ENCODE results near the gene IGF2R. TPM values are rescaled to one million over a fixed set of nuclear protein-coding genes. Genes with fewer than 3 reads are reported as not detected.
"Not testable (repeated sequence)": the region's sequence is repeated elsewhere in the genome, so short reads cannot be mapped to it uniquely, and the experiment has no call there.

Gene IGF2R
- polyA plus RNA-seq, 12 donors = 74.0 to 149 (median 125) TPM; not detected in 1

DNA sequence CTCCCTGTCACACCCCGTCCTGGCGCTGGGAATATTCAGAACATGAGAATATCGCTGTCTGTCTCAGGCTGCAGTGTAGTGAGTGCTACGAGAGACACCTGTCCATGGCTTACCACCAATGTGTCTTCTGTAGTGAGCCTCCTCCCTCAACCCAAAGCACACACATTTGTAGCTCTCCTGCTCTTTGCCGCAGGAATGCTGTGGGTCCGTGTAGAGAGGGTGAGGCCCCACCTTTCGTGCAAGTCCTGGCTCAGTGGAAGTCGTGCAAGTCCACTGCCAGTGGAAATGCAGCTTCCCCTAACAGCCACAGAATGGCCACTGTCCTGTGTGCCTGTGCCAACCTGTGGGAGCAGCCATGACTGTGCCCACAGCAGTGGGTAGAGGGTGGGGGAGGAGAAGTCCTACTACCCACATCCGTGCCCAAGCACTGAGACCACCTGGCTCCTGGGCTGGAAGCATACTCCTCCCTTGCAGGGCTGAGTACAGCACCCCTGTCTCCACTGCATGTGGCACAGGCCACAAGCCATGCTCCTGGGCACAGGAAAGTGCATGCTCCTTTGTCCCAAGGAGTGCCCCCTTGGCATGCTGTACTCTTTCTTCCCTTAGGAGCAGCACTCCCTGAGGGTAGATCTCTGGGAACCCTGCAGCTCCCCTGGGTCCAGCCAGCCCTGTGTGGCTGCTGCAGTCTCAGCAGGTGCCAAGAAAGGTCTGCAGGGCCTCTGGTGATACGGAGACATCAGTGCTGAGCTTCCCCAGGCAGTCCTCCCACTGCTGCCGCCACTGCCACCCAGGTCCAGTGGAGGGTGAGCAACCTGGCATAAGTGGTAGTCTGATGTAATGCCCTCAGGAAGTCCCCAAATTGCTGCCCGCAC, 28.0 kb downstream of the IGF2R start:
- DNase-seq = no peak

DNA sequence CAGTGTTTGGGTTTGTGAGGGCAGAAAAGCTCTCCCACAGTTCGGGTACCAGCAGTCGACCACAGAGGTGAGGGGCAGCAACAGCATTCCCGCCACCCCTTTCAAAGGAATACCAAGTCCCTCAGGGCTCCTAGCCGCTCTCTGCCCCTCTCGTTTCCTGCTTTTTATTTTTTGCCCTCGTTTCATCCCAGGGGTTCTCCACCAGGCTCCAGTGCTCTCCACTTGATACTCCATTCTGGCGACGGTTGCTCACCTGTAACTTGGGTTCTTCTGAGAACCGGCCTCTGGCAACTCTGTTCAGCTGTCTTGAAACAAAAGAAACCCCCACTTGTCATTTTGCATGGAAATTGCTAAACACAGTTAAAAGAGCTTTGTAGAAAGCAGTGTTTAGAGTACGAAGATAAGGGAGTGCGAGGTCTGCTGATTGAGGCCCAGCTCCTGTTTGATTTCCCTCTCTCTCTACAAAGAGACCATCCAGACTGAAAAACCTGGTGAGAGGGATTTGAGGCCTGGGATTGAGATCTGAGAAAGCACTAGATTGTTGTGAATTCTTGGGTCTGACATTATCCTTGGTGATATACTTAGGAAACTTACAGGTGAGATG, 28.7 kb downstream of the IGF2R start:
- DNase-seq = no peak

DNA sequence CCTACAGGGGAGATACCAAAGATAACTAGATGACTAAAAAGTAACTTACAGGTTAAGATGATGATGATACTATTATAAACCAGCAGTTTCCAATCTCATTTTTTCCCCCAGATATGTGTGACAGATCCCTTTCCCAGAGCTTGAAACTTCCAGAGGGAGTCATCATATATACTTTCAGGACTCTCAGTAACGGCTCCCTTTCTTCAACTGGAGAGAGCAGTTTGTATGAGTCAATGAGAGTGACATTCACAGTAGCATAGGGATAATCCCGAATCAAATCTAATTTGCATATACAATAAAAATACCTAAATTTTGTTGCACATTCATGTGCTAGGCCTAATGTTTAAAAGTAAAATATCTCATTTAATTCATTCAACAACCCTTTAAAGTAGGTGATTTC, 29.7 kb downstream of the IGF2R start:
- DNase-seq = no peak

DNA sequence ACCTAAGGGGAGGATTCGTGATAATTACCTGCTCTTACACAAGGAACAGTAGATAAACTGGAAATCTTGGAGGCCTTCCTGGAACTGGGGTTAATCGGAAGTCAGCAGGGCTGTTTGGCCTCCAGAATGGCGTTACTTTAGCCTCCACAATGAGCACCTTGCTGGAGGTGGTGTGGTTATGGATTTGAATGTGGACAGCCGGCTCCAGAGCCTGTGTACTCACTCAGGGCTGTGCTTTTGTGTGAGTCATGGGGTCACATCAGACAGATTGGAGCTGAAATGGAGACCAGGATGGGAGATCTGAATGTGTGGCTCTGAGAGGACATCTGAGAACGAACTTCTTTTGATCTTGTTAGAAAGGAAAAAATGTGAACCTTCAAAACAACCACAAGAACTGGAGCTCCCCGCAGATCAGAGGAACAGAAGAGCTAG, 30.4 kb downstream of the IGF2R start:
- DNase-seq = no peak

DNA sequence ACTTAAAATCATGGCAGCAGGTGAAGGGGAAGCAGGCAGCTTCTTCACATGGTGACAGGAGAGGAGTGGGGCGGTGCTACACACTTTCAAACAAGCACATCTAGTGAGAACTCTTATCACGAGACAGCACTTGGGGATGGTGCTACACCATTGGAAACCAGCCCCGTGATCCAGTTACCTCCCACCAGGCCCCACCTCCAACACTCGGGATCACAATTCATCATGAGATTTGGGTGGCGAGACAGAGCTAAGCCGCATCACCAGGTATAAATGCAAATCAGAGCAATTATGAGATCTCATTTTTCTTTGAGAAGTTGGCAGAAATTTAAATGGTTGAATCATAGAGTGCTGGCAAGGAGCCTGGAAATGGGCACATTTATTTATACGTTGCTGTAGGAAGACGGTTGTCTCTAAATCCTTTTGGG, 31.4 kb downstream of the IGF2R start:
- DNase-seq = no peak

DNA sequence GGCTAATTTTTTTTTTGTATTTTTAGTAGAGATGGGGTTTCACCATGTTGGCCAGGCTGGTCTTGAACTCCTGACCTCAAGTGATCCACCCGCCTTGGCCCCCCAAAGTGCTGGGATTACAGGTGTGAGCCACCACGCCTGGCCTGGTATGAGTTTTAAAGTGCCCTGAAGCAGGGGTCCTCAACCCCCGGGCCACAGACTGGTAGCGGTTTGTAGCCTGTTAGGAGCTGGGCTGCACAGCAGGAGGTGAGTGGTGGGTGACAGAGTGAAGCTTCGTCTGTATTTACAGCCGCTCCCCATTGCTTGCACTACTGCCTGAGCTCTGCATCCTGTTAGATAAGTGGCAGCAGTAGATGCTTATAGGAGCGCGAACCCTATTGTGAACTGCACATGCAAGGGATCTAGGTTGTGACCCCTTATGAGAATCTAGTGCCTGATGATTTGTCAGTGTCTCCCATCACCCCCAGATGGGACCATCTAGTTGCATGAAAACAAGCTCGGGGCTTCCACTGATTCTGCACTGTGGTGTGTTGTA, 32.1 kb downstream of the IGF2R start:
- DNase-seq = not testable (repeated sequence)

DNA sequence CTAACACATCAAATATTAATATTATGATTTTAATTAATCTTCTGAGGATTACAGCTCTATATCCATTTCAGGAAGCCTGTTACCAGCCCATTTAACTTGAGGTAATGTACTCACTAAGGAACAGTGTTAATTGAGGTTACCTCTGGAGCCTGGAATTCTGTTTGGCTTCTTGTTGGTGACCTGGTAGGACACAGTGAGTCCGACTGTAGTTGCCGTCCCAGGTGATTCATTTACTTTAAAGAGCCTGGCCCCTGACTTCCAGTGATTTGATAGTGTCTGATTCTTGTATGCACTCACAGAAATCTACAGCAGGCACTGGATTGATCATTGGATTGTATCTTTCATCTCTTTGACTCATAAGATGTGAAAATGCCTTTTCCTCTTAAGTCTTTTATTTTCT, 34.0 kb downstream of the IGF2R start:
- no peak for DNase-seq

DNA sequence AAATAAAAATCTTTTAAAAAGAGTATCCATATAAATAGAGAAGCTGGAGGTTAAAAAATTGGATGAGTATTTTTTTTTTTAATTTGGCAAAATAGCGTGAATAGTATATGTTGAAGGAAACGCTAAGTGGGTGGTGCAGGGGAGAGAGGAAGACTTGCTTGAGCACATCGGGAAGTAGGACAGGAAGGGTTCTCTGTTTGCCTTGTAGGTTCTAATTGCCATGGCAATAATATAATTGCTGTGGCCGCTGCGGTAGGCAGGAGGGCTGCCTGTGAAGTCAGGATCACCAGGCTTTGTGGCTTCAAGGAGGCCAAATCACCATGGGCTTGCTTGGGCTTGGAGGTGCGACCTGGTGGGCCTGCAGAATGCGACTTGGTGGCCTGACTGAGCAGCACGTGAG, 35.1 kb downstream of the IGF2R start:
- DNase-seq = no peak

DNA sequence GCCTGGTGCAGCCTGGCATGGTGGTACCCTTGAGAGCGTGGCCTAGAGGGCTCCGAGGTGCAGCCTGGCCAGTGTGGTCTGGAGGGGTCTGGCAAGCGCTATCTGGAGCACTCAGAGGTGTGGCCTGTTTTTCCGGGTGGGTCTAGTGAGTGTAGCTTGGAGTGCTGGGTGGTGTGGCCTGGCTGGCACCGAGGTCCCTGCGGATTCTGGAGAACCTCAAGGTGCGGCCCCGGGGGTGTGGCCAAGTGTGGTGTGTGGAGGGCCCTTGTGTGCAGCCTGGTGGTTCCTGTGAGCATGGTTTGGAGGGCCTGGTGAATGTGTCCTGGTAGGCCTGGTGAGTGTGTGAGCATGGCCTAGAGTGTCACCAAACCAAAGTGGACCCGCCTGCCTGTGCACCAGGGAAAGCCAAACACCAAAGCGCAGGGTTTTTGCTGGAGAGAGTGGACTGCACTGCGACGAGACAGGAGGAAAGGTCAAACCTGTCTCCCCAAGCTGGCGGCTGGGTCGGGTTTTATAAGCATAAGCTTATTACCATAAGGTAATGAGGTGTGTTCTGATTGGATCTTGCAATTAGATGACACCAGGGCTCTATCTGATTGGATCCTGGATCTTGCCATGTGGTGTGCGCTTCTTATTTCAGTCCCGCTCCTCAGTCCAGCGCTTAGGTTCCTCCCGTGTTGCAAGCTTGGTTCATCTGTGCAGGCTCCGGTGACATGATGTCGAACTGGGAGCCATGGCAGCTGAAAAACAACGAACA, 35.7 kb downstream of the IGF2R start:
- no peak for DNase-seq

DNA sequence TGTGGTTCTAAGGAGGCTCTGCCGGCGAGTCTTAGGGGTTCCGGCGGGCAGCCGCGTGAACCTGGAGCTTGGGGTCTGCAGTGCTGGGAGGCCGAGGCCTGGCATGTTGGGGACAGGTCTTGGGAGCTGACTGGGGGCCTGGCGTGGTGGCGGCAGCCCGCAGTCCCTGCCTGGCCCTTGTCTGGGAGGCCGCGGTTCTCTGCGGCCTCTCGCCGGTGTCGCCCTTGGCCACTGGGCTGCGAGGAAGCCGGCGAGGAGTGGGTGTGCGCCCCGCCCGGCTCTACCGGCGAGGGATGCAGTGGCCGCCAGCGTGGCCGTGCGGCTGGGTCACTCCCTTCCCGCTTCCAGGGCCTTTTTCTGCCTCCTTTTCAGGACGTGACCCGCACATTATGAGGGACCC, 36.3 kb downstream of the IGF2R start:
- DNase-seq = no peak

DNA sequence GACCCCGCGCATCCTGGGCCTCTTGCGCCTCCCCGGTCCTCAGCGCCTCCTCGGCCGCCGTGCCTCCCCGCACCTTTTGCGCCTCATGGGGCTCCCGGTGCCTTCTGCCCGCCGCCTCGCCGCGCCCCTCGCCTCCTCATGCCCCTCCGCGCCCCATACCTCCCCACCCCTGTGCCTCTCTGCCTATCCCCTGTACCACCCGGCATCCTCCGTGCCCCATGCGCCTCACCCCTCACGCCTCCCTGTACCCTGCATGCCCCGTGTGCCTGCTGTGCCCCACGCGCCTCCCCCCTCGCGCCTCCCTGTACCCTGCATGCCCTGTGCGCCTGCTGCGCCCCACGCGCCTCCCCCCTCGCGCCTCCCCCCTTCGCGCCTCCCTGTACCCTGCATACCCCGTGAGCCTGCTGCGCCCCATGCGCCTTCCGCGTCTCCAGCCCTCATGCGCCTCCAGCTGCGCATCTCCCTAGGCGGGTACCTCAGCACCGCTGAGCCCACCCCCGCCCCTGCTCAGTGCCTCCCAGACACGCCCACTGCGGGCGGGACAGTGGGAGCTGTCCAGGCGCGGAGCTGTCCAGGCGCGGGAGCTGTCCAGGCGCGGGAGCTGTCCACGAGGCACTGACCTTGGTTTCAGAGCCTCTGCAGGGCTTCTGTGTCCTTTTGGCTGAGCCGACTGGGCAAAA, 37.1 kb downstream of the IGF2R start:
- DNase-seq = peak; percentile 71

DNA sequence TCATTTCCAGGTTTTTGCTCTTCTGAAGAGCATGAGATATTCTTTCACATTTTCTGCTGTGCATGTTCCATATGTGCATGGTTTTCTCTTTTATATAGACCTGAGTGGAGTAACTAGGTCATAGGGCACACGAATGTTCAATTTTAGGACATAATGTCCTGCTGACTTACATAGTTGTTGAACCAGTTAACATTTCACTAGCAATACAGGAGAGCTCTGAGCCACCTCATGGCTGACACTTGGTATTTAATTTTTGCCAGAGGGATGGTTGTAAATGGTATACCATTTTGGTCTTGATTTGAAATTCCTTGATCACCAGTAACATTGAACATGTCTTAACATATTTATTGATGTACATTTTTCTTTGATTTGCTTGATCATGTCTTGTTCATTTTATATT, 38.3 kb downstream of the IGF2R start:
- no peak for DNase-seq

DNA sequence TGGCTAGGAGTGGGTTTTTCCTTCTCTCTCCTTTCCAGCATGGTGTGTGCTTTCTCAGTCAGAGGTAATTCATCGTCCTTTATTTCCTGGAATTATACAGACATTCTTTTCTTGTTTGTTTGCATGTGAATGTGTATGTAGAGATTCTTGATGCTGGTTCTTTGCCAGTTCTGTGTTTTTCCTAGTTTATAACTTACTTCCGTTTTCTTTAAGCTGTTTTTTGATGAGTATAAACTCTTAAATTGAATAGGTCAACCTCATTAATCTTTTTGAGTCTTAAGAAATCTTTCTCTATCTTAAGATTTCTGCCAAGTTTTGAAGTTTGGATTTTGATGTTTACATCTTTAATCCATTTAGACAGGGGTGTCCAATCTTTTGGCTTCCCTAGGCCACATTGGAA, 38.7 kb downstream of the IGF2R start:
- DNase-seq = no peak

DNA sequence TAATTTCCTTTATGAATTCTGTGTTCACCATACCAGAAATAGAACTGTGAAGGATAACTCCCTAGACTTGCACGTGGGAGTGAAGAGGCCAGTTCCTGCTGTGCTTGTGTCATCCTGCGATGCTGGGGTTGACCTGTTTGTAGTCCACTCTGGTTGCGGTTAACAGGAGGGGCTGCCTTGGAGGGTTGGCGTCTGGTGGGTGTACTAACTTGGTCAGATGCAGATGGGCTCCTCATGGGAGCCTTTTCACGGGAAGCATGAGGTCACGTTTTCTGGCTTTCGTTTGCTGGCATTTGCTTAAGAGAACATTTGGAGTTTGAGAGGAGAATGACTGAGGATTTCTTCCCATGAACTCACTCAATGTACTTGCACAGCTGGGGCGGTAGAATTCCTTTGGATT, 41.2 kb downstream of the IGF2R start:
- DNase-seq = peak; percentile 91

DNA sequence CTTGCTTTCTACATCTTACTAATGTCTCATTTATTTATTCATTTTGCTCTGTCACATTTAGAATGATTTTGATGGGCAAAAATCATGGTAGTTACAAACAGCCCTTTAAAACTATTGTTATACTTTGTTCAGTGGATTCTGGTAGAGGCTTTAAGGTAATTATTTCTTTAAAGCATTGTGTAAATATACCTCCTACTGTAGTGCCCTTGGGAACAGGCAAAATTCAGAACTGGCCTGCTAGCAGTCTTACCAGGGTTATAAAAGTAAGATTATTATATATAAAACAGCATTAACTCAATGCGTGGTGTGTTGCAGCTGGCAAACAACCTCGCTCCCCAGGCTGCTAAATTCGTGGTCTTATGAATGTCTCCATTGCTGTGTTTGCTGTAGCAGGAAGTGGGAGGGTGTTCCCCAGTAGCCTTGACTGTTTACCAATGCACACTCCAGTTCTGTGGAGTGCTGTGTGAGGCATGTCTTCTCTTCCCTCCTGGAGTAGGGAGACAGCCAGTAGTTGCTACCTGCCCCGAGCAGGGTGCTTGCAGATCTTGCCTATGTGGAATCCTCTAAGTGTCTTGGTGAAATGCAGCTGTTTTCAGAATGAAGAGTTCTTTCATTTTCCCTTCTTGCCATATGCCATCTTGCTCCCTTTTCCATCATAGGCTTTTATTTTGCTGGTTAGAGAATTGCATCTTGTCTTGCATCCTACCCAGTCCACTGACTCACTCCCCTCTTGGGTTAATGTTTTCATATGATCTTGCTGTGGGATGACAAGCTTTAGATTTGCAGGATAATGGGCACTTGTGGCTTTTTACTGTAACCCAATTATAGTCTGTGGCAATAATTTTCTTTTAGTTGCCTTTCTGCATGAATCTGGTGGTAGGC, 45.3 kb downstream of the IGF2R start:
- DNase-seq = no peak

DNA sequence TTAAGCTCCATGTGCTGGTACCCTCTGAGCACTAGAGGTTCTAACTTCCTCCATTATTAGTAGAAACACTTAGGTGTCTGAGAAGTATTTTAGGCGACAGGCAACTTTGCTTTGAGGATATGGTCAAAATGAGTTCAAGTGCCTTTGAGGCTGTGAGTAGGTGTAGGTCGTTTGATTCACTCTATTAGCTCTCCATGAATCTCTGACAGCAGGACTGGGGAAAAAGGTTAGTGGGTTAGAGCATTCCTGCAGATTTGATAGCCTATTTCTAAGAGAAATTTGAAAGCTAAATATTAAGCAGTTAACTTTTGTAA, 45.9 kb downstream of the IGF2R start:
- no peak for DNase-seq

DNA sequence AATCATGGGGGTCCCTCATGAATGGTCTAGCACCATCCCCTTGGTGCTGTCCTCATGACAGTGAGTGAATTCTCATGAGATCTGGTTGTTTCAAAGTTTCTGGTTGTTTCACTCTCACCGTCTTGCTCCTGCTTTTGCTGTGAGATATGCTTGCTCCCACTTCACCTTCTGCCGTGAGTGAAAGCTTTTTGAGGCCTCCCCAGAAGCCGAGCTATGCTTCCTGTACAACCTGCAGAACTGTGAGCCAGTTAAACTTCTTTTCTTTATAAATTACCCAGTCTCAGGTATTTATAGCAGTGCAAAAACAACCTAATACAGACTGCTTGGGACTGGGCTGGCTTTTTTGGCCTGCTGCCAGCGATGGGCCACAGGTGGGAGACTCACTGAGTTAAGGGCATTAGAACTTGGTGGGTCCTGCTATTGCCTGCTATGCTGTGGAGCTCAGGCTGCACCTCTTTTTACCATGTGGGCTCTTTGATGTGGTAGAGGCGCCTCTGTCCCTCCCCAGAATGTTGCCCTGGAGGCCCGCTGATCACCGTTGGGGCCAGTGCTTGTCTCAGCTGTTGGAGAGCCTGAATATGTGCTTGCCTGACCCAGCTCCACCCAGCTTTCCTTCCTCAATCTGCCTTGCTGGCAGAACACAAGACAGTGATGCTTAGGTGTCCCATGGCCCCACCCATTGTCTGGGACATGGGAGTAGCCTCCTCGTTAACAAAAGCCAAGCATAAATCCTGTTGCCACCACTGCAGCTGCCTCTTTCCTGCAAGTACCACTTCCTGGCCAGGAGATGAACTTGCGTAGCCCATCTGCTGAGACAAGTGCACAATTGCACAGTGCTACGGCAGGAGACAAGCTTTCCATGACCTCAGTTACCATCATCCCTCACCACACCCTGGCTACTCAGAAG, 47.1 kb downstream of the IGF2R start:
- DNase-seq = no peak

DNA sequence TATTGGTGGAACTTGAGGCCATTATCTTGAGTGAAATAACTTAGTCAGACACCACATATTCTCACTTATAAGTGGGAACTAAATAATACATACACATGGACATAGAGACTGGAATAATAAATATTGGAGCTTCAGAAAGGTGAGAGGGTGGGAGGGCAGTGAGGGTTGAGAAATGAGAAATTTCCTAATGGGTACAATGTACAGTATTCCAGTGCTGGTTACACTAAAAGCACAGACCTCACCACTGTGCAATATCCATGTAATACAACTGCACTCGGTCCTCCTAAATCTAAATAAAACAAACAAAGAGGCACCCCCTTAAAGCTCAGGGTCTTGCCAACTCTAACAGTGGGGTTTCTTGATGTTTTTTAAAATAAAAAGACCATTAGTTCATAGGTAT, 53.2 kb downstream of the IGF2R start:
- DNase-seq = no peak

DNA sequence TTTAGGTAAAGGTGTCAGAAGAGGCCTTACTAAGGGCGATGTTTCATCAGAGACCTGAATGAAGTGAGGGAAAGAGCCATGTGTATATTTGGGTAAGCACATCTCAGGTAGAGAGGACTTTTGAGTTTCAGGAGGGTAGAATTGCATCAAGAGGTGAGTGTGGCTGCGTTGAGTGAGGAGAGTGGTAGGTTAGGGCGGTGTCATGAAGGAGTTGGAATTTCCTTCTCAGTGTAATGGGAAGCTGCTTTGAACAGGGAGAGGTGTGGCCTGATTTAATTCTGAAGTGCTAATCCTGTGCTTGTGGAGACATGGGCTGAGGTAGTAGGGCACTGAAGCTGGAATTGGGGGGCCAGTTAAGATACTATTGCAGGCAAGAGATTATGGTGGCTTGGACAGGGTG, 53.9 kb downstream of the IGF2R start:
- DNase-seq = no peak

DNA sequence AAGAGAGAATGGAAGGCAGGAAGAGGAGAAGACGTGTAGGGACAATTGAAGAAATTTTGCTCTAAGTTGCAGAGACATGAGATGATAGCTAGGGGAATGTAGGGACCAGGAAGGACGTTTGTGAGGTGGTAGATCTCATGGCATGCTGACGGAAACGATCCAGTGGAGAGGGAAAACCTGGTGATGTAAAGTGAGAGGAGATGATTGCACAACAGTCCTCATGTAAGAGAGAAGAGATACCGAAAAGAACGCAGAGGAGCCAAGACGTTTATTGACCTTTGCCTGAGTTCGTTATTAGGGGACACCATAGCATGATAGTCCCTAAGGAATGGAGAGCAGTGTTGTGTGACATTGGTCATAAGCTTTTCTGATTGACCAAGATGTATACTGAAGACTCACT, 55.3 kb downstream of the IGF2R start:
- DNase-seq = no peak
